ENCODE results near the gene PRSS36.
"Not testable (repeated sequence)": the region's sequence is repeated elsewhere in the genome, so short reads cannot be mapped to it uniquely, and the experiment has no call there.

The PRSS36 gene

GRCh38 chr16:31141489-31142108, 8.3 kb downstream of the PRSS36 start:
- no peak for DNase-seq (ENCODE audit: low spot score)

GRCh38 chr16:31141071-31141469, 8.8 kb downstream of the PRSS36 start:
- not testable (repeated sequence) for DNase-seq (ENCODE audit: low spot score)

DNA sequence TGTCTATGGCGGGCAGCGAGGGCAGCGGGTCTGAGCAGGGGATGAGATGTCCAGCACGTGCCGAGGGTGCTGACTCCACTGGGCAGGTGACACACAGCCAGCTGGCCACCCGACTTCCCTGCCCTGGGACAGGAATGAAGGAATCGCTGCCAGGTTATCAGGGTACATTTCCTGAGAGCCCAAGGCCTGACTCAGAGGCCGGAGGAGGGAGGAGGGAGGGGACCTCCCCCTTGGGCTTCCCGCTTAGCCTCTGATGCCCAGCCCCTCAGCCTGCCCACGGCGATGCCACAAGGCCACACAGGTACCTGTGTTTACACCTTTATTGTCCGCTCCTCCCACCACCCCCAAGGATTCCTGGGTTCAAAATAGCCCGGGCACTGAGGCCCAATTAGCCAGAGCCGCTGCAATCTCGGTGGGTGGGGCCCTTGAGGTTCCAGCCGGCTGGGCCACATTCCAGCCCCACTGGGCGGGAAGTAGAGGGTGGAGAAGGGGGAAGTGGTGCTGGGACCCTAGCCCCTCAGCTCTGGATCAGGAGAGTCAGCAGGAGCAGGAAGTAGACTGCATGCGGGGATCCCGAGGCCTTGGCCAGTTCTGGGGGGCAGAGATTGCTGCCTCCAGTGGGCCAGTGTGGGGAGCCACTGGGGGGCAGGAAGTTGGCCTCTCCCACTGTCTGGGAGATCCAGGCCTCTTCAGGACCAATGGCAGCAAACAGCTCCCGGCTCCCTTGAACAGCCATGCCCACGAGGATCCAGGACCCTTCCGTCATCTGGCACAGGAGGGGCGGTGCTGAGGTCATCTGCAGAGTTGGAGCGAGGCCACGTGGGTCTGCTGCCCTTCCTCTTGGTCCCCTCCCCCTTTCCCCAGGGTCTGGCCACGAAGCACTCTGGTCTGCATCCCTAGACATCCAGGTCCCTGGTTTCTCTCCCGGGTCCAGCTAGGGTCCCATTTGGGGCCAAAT, 11.0 kb downstream of the PRSS36 start:
- DNase-seq (ENCODE audit: low spot score): no peak

- DNase-seq (ENCODE audit: low spot score): not testable (repeated sequence)
Measured at GRCh38 chr16:31136822-31137499, 12.9 kb downstream of the PRSS36 start.

- DNase-seq (ENCODE audit: low spot score): no peak
Measured at GRCh38 chr16:31136287-31136662, 13.6 kb downstream of the PRSS36 start.

- DNase-seq (ENCODE audit: low spot score): no peak
Measured at GRCh38 chr16:31135535-31136286, 14.2 kb downstream of the PRSS36 start, which contains the start of gene PRSS8. Gene PRSS8, minus strand, starts transcription at chr16:31135727. Its CDS starts 229 bp downstream, at chr16:31135498.

DNA sequence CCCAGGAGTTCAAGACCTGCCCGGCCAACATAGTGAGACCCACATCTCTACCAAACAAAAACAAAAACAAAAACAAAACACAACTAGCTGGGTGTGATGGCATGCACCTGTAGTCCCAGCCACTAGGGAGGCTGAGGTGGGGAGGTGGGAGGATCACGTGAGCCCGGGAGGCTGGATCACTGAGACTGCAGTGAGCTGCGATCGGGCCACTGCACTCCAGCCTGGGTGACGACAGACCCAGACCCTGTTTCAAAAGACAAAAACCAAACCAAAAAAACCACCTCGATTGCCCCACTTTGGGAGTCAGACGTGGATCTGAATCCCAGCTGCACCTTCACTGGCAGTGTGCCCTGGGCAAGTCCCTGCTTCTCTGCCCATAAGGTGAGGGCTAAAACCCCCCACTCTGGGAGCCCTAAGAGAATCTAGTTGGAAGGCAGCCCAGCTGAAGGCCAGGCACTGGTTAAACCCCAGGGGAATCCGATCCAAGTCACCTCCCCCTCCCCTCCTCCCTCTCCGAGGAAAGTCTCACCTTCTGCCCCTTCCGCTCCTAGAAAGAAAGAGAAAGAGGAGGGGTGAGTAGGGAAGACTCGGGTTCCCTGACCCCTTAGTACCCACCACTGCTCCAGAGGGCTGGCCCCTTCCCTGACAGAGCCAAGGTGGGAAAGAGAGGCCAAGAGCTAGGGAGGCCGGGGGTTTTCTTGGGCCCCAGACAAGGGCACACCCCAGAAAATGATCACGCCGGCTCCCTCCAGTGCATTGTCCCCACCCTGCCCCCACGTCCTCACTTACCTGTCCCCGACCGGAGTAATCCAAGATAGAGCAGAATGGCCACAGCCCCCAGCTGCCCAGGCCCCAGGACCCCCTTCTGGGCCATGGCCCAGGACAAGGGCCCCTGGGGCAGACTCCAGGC, 15.0 kb downstream of the PRSS36 start:
- no peak for DNase-seq (ENCODE audit: low spot score)

GRCh38 chr16:31134091-31134571, 15.7 kb downstream of the PRSS36 start:
- DNase-seq (ENCODE audit: low spot score): no peak

- no peak for DNase-seq (ENCODE audit: low spot score)
Measured at GRCh38 chr16:31133046-31133501, 16.8 kb downstream of the PRSS36 start.

- DNase-seq (ENCODE audit: low spot score): no peak
Measured at GRCh38 chr16:31132303-31132979, 17.4 kb downstream of the PRSS36 start.

- no peak for DNase-seq (ENCODE audit: low spot score)
Measured at GRCh38 chr16:31131841-31132271, 18.0 kb downstream of the PRSS36 start.

GRCh38 chr16:31131416-31131815, 18.4 kb downstream of the PRSS36 start:
- DNase-seq (ENCODE audit: low spot score): no peak

DNA sequence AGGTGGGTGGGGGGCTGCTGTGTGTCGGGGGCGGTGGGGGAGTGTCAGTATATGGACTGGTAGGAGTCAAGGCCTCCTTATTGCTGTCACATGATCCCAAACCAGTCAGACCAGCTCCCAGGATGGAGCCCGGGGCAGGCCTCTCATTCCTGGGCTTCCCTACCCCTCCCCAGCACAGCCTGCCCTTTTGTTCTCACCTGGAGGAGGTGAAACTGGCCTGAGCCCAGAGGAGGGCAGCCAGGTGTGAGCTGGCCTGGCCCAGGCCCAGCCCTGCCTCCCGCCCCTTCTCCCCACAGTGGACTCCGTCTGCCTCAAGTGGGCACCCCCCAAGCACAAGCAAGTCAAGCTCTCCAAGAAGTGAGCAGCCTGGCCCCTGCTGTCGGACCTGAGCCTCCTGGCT, 19.0 kb downstream of the PRSS36 start:
- DNase-seq (ENCODE audit: low spot score): no peak

DNA sequence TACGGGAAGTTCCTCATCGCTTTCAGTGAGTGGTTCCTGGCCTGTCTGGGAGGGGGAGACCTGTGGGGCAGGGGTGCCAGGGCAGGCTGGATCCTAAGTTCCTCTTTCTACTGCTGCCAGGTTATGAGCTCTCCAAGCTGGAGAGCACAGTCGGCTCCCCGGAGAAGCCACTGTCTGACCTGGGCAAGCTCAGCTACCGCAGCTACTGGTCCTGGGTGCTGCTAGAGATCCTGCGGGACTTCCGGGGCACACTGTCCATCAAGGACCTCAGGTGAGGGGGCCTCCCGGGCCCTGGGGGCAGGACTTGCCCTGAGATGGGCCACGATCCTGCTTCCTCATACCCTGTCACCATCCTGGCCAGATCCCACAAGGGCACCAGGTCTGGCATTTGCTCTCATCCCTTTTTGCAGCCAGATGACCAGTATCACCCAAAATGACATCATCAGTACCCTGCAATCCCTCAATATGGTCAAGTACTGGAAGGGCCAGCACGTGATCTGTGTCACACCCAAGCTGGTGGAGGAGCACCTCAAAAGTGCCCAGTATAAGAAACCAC, 19.5 kb downstream of the PRSS36 start:
- DNase-seq (ENCODE audit: low spot score): no peak

- no peak for DNase-seq (ENCODE audit: low spot score)
Measured at GRCh38 chr16:31129568-31130335, 20.1 kb downstream of the PRSS36 start.

- DNase-seq (ENCODE audit: low spot score): no peak
Measured at GRCh38 chr16:31128711-31129567, 20.9 kb downstream of the PRSS36 start.

DNA sequence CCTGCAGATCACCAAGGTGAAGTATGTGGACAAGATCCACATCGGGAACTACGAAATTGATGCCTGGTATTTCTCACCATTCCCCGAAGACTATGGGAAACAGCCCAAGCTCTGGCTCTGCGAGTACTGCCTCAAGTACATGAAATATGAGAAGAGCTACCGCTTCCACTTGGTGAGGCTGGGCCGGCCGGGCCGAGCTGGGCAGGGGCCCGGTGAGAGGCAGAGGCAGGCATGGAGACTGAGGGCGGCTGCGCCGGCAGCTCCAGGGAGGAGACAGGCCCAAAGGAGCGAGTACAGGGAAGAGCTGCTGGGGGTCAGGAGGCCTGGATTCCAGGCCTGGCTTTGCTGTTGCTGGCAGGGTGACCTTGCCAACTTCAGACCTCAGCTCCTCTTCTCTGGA, 22.7 kb downstream of the PRSS36 start:
- DNase-seq (ENCODE audit: low spot score): no peak

DNA sequence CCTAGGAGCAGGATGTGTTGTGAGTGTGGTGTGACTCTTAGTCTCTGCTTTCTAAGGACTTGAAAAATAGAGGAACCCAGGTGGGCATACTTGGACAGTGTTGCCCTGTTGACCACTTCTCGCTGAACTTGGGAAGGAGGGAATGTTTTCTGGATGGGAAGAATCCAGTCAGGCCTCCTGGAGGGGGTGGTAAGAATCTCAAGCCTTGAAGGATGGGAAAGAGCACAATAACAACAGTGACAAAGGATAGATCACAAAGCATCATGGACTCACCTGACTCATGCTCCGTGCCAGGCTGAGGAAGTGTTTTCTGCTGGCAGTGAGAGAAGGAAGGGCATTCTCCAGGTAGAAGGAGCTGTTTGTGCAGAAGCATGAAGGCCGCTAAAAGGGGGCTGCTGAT, 24.0 kb downstream of the PRSS36 start:
- no peak for DNase-seq (ENCODE audit: low spot score)

Data from HuH-7.5 (cell line).